Liver (tissue), 9 donors: ENCODE results near the gene TAS2R8. TPM values are rescaled to one million over a fixed set of nuclear protein-coding genes. Genes with fewer than 3 reads are reported as not detected.

ENCODE experiments used
- DNase-seq: peaks from one replicate; pipeline ENCODE4 v3.0.0-alpha.2; 2017; ENCODE audit warnings: low spot score
- H3K27ac ChIP-seq, 2 donors: one replicate each; pipeline ENCODE4 v1.7.0; 2013; ENCODE audit warnings: inconsistent platforms in 2 of 2, low read length in 2 of 2, control low read depth in 1 of 2, low read depth in 1 of 2, mild to moderate bottlenecking in 1 of 2
- H3K27me3 ChIP-seq, 4 donors: one replicate each; pipeline versions ENCODE4 v1.6.1 to v1.7.0; 2013; ENCODE audit warnings: low read length in 3 of 4, inconsistent platforms in 1 of 4, mild to moderate bottlenecking in 1 of 4, moderate library complexity in 1 of 4; ENCODE audit not compliant: control insufficient read depth in 4 of 4, insufficient read depth in 4 of 4
- H3K36me3 ChIP-seq, 4 donors: one replicate each; pipeline versions ENCODE4 v1.6.1 to v1.7.0; 2013; ENCODE audit warnings: low read length in 3 of 4, mild to moderate bottlenecking in 3 of 4, low read depth in 1 of 4, moderate library complexity in 1 of 4; ENCODE audit not compliant: control insufficient read depth in 4 of 4, insufficient read depth in 3 of 4
- H3K4me1 ChIP-seq, 4 donors: one replicate each; pipeline versions ENCODE4 v1.6.1 to v1.7.0; 2013; ENCODE audit warnings: low read length in 3 of 4, mild to moderate bottlenecking in 3 of 4, moderate library complexity in 1 of 4; ENCODE audit not compliant: control insufficient read depth in 4 of 4, insufficient read depth in 4 of 4
- H3K4me3 ChIP-seq, 3 donors: one replicate each; pipeline versions ENCODE4 v1.6.1 to v1.7.0; 2013; ENCODE audit warnings: low read length in 3 of 3, control low read depth in 1 of 3, low read depth in 1 of 3, mild to moderate bottlenecking in 1 of 3
- H3K9ac ChIP-seq, 2 donors: one replicate each; pipeline ENCODE4 v1.7.0; 2013; ENCODE audit warnings: low read length in 2 of 2, mild to moderate bottlenecking in 2 of 2, moderate library complexity in 2 of 2, control low read depth in 1 of 2, low read depth in 1 of 2
- H3K9me3 ChIP-seq, 4 donors: one replicate each; pipeline versions ENCODE4 v1.6.1 to v1.7.0; 2013; ENCODE audit warnings: low read length in 3 of 4; ENCODE audit not compliant: control insufficient read depth in 4 of 4
- ATF3 ChIP-seq: IDR thresholded peaks from 2 replicates; pipeline ENCODE4 v1.6.1; 2016; ENCODE audit warnings: antibody characterized with exemption
- EGR1 ChIP-seq, 2 donors: IDR thresholded peaks; 2 replicates each; pipeline ENCODE4 v1.6.1; 2016 to 2018; ENCODE audit warnings: antibody characterized with exemption in 2 of 2, low read depth in 2 of 2
- FOXA1 ChIP-seq: IDR thresholded peaks from 2 replicates; pipeline ENCODE4 v1.6.1; 2016; ENCODE audit warnings: antibody characterized with exemption
- FOXA2 ChIP-seq: IDR thresholded peaks from 2 replicates; pipeline ENCODE4 v1.6.1; 2016; ENCODE audit warnings: antibody characterized with exemption
- GABPA ChIP-seq, 2 donors: IDR thresholded peaks in 1 of 2; conservative IDR thresholded peaks in 1 of 2; 2 replicates each; pipeline ENCODE4 v1.6.1; 2016; ENCODE audit warnings: antibody characterized with exemption in 2 of 2, mild to moderate bottlenecking in 1 of 2, moderate library complexity in 1 of 2
- HNF4A ChIP-seq, 2 donors: conservative IDR thresholded peaks; 2 replicates each; pipeline ENCODE4 v1.6.1; 2016; ENCODE audit warnings: antibody characterized with exemption in 2 of 2, mild to moderate bottlenecking in 2 of 2
- HNF4G ChIP-seq: IDR thresholded peaks from 2 replicates; pipeline ENCODE4 v1.6.1; 2016; ENCODE audit warnings: antibody characterized with exemption
- JUND ChIP-seq, 2 donors: IDR thresholded peaks; 2 replicates each; pipeline ENCODE4 v1.6.1; 2016; ENCODE audit warnings: antibody characterized with exemption in 2 of 2
- MAX ChIP-seq: IDR thresholded peaks from 2 replicates; pipeline ENCODE4 v1.6.1; 2016; ENCODE audit warnings: antibody characterized with exemption
- NR2F2 ChIP-seq: IDR thresholded peaks from 2 replicates; pipeline ENCODE4 v1.6.1; 2016; ENCODE audit warnings: antibody characterized with exemption
- RAD21 ChIP-seq, 2 donors: IDR thresholded peaks; 2 replicates each; pipeline ENCODE4 v1.6.1; 2016; ENCODE audit warnings: antibody characterized with exemption in 2 of 2, mild to moderate bottlenecking in 2 of 2
- RXRA ChIP-seq, 2 donors: IDR thresholded peaks; 2 replicates each; pipeline ENCODE4 v1.6.1; 2017 to 2018; ENCODE audit warnings: antibody characterized with exemption in 2 of 2, mild to moderate bottlenecking in 1 of 2
- SP1 ChIP-seq: IDR thresholded peaks from 2 replicates; pipeline ENCODE4 v1.6.1; 2018; ENCODE audit warnings: antibody characterized with exemption, mild to moderate bottlenecking
- TAF1 ChIP-seq: conservative IDR thresholded peaks from 2 replicates; pipeline ENCODE4 v1.6.1; 2016; ENCODE audit warnings: antibody characterized with exemption, mild to moderate bottlenecking
- YY1 ChIP-seq: IDR thresholded peaks from 2 replicates; pipeline ENCODE4 v1.6.1; 2016; ENCODE audit warnings: antibody characterized with exemption, mild to moderate bottlenecking
- ZBTB33 ChIP-seq: IDR thresholded peaks from 2 replicates; pipeline ENCODE4 v1.6.1; 2016; ENCODE audit warnings: antibody characterized with exemption
- WGBS: extraction: QIAGEN DNeasy Blood & Tissue Kit; methylation state at CpG from one replicate; pipeline ENCODE4 v1.1.7; 2013; 5-methylcytosine and 5-hydroxymethylcytosine counted together
- polyA plus RNA-seq, 2 donors: library from polyadenylated mRNA; stranded (reverse) in 1 of 2; unstranded in 1 of 2; fragments of 200-250 nt in 1 of 2; fragments of >200 nt in 1 of 2; fragmentation: Nextera tagmentation in 1 of 2; extraction: Ambion mirVana in 1 of 2; gene quantifications; one replicate each; pipeline versions ENCODE4 v1.2.1 to v1.2.3, GENCODE V29; 2013 to 2015
- total RNA-seq, 2 donors: library from RNA; depleted of rRNA; stranded (reverse); fragments of >200 nt; gene quantifications; one replicate each; pipeline ENCODE4 v1.2.3, GENCODE V29; 2014
- TF ChIP-seq, protein P1 (sequence below): IDR thresholded peaks from 2 replicates; pipeline ENCODE4 v1.6.1; 2016; ENCODE audit warnings: antibody characterized with exemption, mild to moderate bottlenecking
- TF ChIP-seq, protein P2 (sequence below): fragments of 150-350 bp; IDR thresholded peaks from 2 replicates; pipeline ENCODE4 v1.5.1; 2017; ENCODE audit warnings: improper control_type of control experiment, low read depth, low read length; ENCODE audit not compliant: missing input control
- donor health status: healthy.
- donor health status: healthy.
- donor health status: healthy.
- donor health status: healthy.
- donor health status: healthy.

Gene TAS2R8
- total and polyA plus RNA-seq, 4 donors, result 0.25 TPM; not detected in 3

DNA sequence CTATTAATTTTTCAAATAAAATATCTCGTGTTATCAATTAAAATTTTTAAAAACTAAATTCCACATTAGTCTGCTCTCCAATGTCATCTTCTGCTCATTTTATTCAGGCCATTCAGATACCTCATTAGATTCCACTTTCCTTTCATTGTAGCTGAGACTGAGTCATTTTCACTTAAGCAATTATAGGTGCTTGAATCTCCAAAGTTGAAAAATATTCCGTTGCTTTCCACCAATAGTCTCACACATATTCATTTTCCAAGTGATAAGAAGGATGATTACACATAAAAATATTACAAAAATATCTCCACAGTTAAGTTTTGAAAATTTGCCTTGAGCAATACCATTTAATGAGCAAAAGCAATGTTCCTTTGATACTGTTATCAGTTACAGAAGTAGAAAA lies 47.4 kb downstream of the TAS2R8 start:
- Histone ChIP-seq H3K4me1 (no peaks in the 10 kb centered on the region), H3K36me3 (no peaks in the 10 kb centered on the region), H3K4me3 (no peak overlapping the region), H3K9me3 (peaks cover 0 to 12% (median 5%) of the 10 kb centered on the region in 4 donors), H3K9ac (no peak overlapping the region), H3K27ac (no peak overlapping the region), H3K27me3 (peaks cover 0 to 9% (median 2%) of the 10 kb centered on the region in 4 donors)
- 28% methylated on average over 2 of the region's 2 CpGs for WGBS
- TF ChIP-seq MAX, result no peak
- TF ChIP-seq RXRA (IDR thresholded peaks at IDR 0.05), result no peak
- TF ChIP-seq JUND (IDR thresholded peaks at IDR 0.05), result no peak
- no peak for TF ChIP-seq FOXA1
- TF ChIP-seq, protein P1, sequence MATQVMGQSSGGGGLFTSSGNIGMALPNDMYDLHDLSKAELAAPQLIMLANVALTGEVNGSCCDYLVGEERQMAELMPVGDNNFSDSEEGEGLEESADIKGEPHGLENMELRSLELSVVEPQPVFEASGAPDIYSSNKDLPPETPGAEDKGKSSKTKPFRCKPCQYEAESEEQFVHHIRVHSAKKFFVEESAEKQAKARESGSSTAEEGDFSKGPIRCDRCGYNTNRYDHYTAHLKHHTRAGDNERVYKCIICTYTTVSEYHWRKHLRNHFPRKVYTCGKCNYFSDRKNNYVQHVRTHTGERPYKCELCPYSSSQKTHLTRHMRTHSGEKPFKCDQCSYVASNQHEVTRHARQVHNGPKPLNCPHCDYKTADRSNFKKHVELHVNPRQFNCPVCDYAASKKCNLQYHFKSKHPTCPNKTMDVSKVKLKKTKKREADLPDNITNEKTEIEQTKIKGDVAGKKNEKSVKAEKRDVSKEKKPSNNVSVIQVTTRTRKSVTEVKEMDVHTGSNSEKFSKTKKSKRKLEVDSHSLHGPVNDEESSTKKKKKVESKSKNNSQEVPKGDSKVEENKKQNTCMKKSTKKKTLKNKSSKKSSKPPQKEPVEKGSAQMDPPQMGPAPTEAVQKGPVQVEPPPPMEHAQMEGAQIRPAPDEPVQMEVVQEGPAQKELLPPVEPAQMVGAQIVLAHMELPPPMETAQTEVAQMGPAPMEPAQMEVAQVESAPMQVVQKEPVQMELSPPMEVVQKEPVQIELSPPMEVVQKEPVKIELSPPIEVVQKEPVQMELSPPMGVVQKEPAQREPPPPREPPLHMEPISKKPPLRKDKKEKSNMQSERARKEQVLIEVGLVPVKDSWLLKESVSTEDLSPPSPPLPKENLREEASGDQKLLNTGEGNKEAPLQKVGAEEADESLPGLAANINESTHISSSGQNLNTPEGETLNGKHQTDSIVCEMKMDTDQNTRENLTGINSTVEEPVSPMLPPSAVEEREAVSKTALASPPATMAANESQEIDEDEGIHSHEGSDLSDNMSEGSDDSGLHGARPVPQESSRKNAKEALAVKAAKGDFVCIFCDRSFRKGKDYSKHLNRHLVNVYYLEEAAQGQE, result no peak
- TF ChIP-seq SP1, result no peak
- no peak for TF ChIP-seq HNF4A (conservative IDR thresholded peaks at IDR 0.05)
- TF ChIP-seq HNF4G, result no peak
- TF ChIP-seq GABPA (IDR thresholded peaks at IDR 0.05 in 1 of 2, conservative IDR thresholded peaks at IDR 0.05 in 1 of 2), result no peak
- TF ChIP-seq, protein P2, sequence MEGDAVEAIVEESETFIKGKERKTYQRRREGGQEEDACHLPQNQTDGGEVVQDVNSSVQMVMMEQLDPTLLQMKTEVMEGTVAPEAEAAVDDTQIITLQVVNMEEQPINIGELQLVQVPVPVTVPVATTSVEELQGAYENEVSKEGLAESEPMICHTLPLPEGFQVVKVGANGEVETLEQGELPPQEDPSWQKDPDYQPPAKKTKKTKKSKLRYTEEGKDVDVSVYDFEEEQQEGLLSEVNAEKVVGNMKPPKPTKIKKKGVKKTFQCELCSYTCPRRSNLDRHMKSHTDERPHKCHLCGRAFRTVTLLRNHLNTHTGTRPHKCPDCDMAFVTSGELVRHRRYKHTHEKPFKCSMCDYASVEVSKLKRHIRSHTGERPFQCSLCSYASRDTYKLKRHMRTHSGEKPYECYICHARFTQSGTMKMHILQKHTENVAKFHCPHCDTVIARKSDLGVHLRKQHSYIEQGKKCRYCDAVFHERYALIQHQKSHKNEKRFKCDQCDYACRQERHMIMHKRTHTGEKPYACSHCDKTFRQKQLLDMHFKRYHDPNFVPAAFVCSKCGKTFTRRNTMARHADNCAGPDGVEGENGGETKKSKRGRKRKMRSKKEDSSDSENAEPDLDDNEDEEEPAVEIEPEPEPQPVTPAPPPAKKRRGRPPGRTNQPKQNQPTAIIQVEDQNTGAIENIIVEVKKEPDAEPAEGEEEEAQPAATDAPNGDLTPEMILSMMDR, result no peak
- TF ChIP-seq ZBTB33, result no peak
- TF ChIP-seq EGR1 (IDR thresholded peaks at IDR 0.05; ENCODE audit: low read depth in 2 of 2), result no peak
- no peak for TF ChIP-seq YY1
- TF ChIP-seq NR2F2, result no peak
- no peak for TF ChIP-seq ATF3
- TF ChIP-seq TAF1, result no peak
- no peak for TF ChIP-seq RAD21 (IDR thresholded peaks at IDR 0.05)
- no peak for TF ChIP-seq FOXA2
- no peak for DNase-seq
